CD4-positive, CD25-positive, alpha-beta regulatory T cell (primary cell): Measurements from ENCODE around the gene NAALADL2. TPM values are rescaled to one million over a fixed set of nuclear protein-coding genes. Genes with fewer than 3 reads are reported as not detected.

Experiments
- ATAC-seq, 2 donors: fragments of 150-1000 bp; cut with Tn5 transposase; one replicate each; pipeline ENCODE4 v1.10.0; 2021; ENCODE audit warnings: low read depth in 2 of 2, moderate number of reproducible peaks in 2 of 2, moderate library complexity in 1 of 2
- DNase-seq, 3 donors: peaks; one replicate each; pipeline versions ENCODE4 v3.0.0 to v3.0.0-alpha.2; 2012 to 2022; ENCODE audit warnings: mixed read lengths in 1 of 3
- H3K27ac ChIP-seq: one replicate; pipeline ENCODE4 v1.7.0; 2013; ENCODE audit warnings: mild to moderate bottlenecking, low read length; ENCODE audit not compliant: insufficient read depth, poor library complexity, severe bottlenecking
- H3K27me3 ChIP-seq: one replicate; pipeline ENCODE4 v1.7.0; 2013; ENCODE audit warnings: low read length; ENCODE audit not compliant: control insufficient read depth, insufficient read depth
- H3K36me3 ChIP-seq: one replicate; pipeline ENCODE4 v1.7.0; 2013; ENCODE audit warnings: mild to moderate bottlenecking, low read length, moderate library complexity; ENCODE audit not compliant: control insufficient read depth, insufficient read depth
- H3K4me1 ChIP-seq: 2 replicates; pipeline ENCODE4 v1.7.0; 2013; ENCODE audit warnings: mild to moderate bottlenecking, low read length; ENCODE audit not compliant: insufficient read depth, control insufficient read depth, poor library complexity, severe bottlenecking
- H3K4me3 ChIP-seq: one replicate; pipeline ENCODE4 v1.7.0; 2013; ENCODE audit warnings: low read depth, mild to moderate bottlenecking, low read length, moderate library complexity
- H3K9me3 ChIP-seq, 2 experiments: 1 replicate in 1 of 2; 2 replicates in 1 of 2; pipeline ENCODE4 v1.7.0; 2013; ENCODE audit warnings: low read length in 2 of 2, mild to moderate bottlenecking in 1 of 2, moderate library complexity in 1 of 2; ENCODE audit not compliant: control insufficient read depth in 2 of 2
- H3K27ac Mint-ChIP-seq, 3 donors: one replicate each; pipeline ENCODE4 v1.8.0; 2020 to 2022; ENCODE audit warnings: mild to moderate bottlenecking in 3 of 3, mixed read lengths in 3 of 3, moderate library complexity in 2 of 3
- H3K27me3 Mint-ChIP-seq: one replicate; pipeline ENCODE4 v1.8.0; 2022; ENCODE audit warnings: mild to moderate bottlenecking, mixed read lengths
- H3K36me3 Mint-ChIP-seq: one replicate; pipeline ENCODE4 v1.8.0; 2020; ENCODE audit warnings: mixed read lengths
- H3K4me1 Mint-ChIP-seq, 4 donors: one replicate each; pipeline ENCODE4 v1.8.0; 2020 to 2022; ENCODE audit warnings: mixed read lengths in 4 of 4, mild to moderate bottlenecking in 1 of 4
- H3K4me3 Mint-ChIP-seq, 4 donors: one replicate each; pipeline ENCODE4 v1.8.0; 2020 to 2022; ENCODE audit warnings: mild to moderate bottlenecking in 4 of 4, mixed read lengths in 4 of 4, moderate library complexity in 3 of 4
- H3K9me3 Mint-ChIP-seq, 7 donors: one replicate each; pipeline ENCODE4 v1.8.0; 2020 to 2022; ENCODE audit warnings: mixed read lengths in 7 of 7, mild to moderate bottlenecking in 3 of 7, moderate library complexity in 2 of 7
- polyA plus RNA-seq, 4 donors: library from polyadenylated mRNA; unstranded; fragments of 300-500 nt; fragmentation: Illumina TruSeq; gene quantifications; one replicate each; pipeline ENCODE4 v1.2.3, GENCODE V29; 2021
- total RNA-seq: library from RNA; stranded (reverse); gene quantifications from one replicate; pipeline ENCODE4 v1.2.3, GENCODE V29; 2022

Gene NAALADL2
- total and polyA plus RNA-seq, 5 donors from 2014 or later = not detected

DNA sequence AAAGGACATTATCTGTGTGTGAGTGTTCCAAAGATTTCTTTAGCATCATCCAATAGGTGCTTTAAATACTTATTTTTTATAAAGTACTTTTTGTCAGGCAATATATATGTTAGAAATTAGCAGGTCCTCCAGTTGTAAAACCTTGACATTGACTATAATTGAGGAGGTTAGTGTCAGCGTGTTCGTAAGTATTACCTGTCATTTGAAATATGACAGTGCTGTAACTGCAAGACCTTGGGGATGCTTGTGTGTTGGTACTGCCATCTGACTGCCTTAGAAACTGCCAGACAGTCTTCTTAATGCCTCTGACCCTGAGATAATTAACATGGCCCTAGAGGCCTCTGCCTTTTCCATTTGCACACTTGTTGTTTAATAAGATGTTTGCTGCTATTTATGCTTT is 170.7 kb downstream of the NAALADL2 start:
- ATAC-seq = no peak
- H3K4me3 ChIP-seq = no peak overlapping the region
- Mint-ChIP-seq H3K36me3 (no peaks in the 10 kb centered on the region), H3K4me3 (no peak overlapping the region), H3K4me1 (no peaks in the 10 kb centered on the region), H3K27me3 (no peaks in the 10 kb centered on the region), H3K27ac (no peak overlapping the region), H3K9me3 (peaks cover 0 to 15% (median 9%) of the 10 kb centered on the region in 7 donors)
- H3K4me1 ChIP-seq = no peaks in the 10 kb centered on the region
- H3K36me3 ChIP-seq = no peaks in the 10 kb centered on the region
- H3K9me3 ChIP-seq = peaks cover 0 to 4% of the 10 kb centered on the region in 2 experiments
- H3K27me3 ChIP-seq = no peaks in the 10 kb centered on the region
- H3K27ac ChIP-seq = no peak overlapping the region
- DNase-seq = no peak

DNA sequence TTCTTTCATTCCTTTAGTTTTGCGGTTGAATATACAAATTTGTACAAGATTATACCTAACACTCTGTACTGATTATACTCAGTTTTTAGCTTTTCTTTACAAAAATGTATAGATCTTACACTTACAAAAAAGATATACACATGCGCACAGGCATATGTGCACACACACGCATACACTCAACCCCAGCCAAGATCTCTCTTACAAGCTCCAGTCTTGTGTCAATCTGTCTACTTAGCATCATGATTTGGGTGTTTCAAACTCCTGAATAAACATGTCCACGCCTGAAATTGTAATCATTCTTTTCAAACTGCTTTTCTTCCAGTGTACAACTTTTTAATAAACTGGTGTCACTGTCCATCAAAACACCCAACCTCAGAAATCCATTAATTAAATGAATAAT is 180.7 kb downstream of the NAALADL2 start:
- Mint-ChIP-seq H3K4me1 (no peaks in the 10 kb centered on the region), H3K9me3 (peaks cover 0 to 10% (median 5%) of the 10 kb centered on the region in 7 donors)

DNA sequence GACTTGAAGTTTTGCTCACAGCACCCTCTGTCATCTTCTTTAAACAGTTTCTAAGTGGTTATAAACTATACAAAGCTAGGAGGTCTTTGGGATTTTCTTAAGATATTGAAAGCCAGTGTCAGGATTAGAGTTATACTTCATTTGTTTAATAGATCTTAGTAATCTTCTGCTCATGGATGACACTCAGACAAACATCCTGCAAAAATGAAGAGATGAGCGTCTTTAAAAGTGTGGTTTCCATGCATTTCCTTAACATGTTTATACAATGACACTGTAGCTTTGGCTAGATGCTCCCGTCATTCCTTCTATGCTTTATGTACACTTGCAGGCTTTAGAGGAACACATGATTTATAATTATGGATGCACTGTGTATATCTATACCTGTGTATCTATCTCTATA is 182.2 kb downstream of the NAALADL2 start:
- DNase-seq (no peak), ATAC-seq (no peak)
- Mint-ChIP-seq H3K4me1 (no peaks in the 10 kb centered on the region), H3K36me3 (no peaks in the 10 kb centered on the region), H3K9me3 (peaks cover 0 to 14% (median 4%) of the 10 kb centered on the region in 7 donors), H3K27ac (no peak overlapping the region), H3K27me3 (no peaks in the 10 kb centered on the region), H3K4me3 (no peak overlapping the region)
- no peaks in the 10 kb centered on the region for H3K4me1 ChIP-seq
- peaks cover 0 to 2% of the 10 kb centered on the region in 2 experiments for H3K9me3 ChIP-seq
- no peaks in the 10 kb centered on the region for H3K36me3 ChIP-seq
- H3K4me3 ChIP-seq = no peak overlapping the region
- no peak overlapping the region for H3K27ac ChIP-seq
- no peaks in the 10 kb centered on the region for H3K27me3 ChIP-seq

More for the DNA sequence above, 180.7 kb downstream of the NAALADL2 start:
- Mint-ChIP-seq H3K36me3 (no peaks in the 10 kb centered on the region), H3K27me3 (no peaks in the 10 kb centered on the region), H3K4me3 (no peak overlapping the region), H3K27ac (no peak overlapping the region)
- no peaks in the 10 kb centered on the region for H3K27me3 ChIP-seq
- ATAC-seq (no peak), DNase-seq (no peak)
- H3K27ac ChIP-seq = no peak overlapping the region
- no peaks in the 10 kb centered on the region for H3K9me3 ChIP-seq
- no peaks in the 10 kb centered on the region for H3K4me1 ChIP-seq
- H3K36me3 ChIP-seq = no peaks in the 10 kb centered on the region
- no peak overlapping the region for H3K4me3 ChIP-seq

DNA sequence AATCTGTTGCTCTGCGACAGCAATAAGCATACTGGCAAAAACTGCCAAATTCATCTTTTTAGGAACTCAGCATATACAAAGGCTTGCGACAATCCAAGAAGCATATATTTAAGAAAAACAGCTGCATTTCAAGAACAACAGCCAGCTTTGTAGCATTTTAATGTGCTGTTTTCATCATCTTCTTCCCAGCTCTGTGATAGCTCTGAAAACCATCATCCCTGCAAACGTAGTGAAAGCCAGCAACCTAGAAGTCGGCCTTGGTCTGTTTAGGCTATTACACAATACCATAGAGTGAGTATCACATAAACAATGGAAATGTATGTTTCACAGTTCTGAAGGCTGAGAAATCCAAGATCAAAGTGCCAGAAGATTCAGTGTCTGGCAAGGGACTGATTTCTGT is 187.5 kb downstream of the NAALADL2 start:
- Mint-ChIP-seq H3K9me3 (peaks cover 2 to 25% (median 5%) of the 10 kb centered on the region in 7 donors), H3K4me3 (no peak overlapping the region), H3K27ac (no peak overlapping the region), H3K36me3 (no peaks in the 10 kb centered on the region), H3K4me1 (no peaks in the 10 kb centered on the region), H3K27me3 (no peaks in the 10 kb centered on the region)
- no peak for DNase-seq
- peaks cover 0 to 2% of the 10 kb centered on the region in 2 experiments for H3K9me3 ChIP-seq
- H3K4me1 ChIP-seq = no peaks in the 10 kb centered on the region
- ATAC-seq = no peak
- H3K27ac ChIP-seq = no peak overlapping the region
- H3K27me3 ChIP-seq = no peaks in the 10 kb centered on the region
- H3K36me3 ChIP-seq = no peaks in the 10 kb centered on the region
- no peak overlapping the region for H3K4me3 ChIP-seq

DNA sequence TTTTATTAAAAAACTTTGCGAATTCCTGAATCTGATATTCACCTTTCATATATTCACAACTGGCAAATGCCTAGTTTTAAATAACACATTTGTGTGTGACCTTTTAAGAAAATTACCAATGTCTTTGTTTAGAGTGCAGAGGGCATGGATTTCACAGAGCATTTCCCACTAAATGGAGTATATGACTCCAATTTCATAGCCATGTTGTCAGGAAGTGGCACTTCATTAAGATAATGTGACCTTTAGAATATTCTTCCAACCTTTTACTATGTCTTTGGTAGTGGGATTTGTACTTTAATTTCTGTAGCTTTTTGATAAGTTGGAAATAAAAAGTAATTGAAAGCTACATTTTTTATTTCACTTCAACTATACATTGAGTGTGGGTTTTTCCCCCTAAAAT is 188.7 kb downstream of the NAALADL2 start:
- no peak for ATAC-seq
- H3K4me1 ChIP-seq = no peaks in the 10 kb centered on the region
- no peak overlapping the region for H3K4me3 Mint-ChIP-seq
- H3K9me3 ChIP-seq = peaks cover 0 to 2% of the 10 kb centered on the region in 2 experiments
- no peaks in the 10 kb centered on the region for H3K27me3 ChIP-seq
- H3K27ac ChIP-seq = no peak overlapping the region
- H3K9me3 Mint-ChIP-seq = peaks cover 2 to 34% (median 6%) of the 10 kb centered on the region in 7 donors
- no peak overlapping the region for H3K27ac Mint-ChIP-seq
- H3K4me1 Mint-ChIP-seq = no peaks in the 10 kb centered on the region
- no peak for DNase-seq
- H3K36me3 ChIP-seq = no peaks in the 10 kb centered on the region
- no peak overlapping the region for H3K4me3 ChIP-seq
- no peaks in the 10 kb centered on the region for H3K27me3 Mint-ChIP-seq
- no peaks in the 10 kb centered on the region for H3K36me3 Mint-ChIP-seq

DNA sequence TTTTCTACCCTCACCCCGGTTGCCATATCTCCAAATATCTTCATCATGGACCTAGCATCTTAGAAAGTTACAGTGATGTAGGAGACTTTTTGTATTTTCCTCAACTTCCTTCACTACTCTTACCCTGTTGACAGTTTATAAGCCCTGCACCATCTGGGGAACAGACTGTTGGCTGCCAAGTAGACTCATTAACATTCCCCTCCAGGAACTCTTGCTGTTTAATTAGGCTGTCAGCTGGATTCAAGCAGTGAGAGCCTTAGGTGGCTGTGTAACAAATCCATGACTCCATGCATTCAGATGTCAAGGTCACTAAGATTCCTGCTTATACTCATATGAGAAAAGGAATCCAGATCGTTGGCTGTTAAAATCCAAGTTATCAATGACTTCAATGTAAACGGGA is 198.3 kb downstream of the NAALADL2 start:
- ATAC-seq = no peak
- DNase-seq = no peak
- H3K9me3 ChIP-seq = peaks cover 2 to 8% of the 10 kb centered on the region in 2 experiments
- no peak overlapping the region for H3K27ac ChIP-seq
- no peaks in the 10 kb centered on the region for H3K36me3 Mint-ChIP-seq
- no peak overlapping the region for H3K4me3 ChIP-seq
- peaks cover 3 to 36% (median 12%) of the 10 kb centered on the region in 7 donors for H3K9me3 Mint-ChIP-seq
- H3K36me3 ChIP-seq = no peaks in the 10 kb centered on the region
- H3K4me1 ChIP-seq = no peaks in the 10 kb centered on the region
- H3K4me3 Mint-ChIP-seq = no peak overlapping the region
- no peaks in the 10 kb centered on the region for H3K4me1 Mint-ChIP-seq
- no peaks in the 10 kb centered on the region for H3K27me3 Mint-ChIP-seq
- no peaks in the 10 kb centered on the region for H3K27me3 ChIP-seq
- H3K27ac Mint-ChIP-seq = no peak overlapping the region

DNA sequence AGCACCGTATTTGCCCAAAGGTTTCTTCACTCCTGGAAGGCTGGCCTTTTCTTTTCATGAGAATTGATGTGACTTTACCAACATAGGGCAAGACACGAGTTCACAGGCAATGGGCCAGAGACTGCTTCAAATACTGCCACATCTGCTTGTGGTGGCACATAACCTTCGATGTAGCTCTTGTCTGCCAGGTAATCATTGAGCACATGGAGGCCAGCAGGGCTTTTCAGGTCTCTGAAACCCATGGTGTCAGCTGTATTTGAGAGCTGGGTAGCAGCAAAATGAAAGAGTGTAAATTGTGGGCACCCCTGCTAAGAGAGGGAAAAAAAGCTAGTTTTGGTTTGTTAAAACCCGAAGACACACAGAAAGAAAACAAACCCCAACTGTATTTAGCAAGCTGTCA is 200.7 kb downstream of the NAALADL2 start:
- Mint-ChIP-seq H3K27me3 (no peaks in the 10 kb centered on the region), H3K4me1 (no peaks in the 10 kb centered on the region), H3K4me3 (no peak overlapping the region), H3K27ac (no peak overlapping the region), H3K9me3 (peaks cover 2 to 30% (median 10%) of the 10 kb centered on the region in 7 donors), H3K36me3 (no peaks in the 10 kb centered on the region)
- Histone ChIP-seq H3K4me3 (no peak overlapping the region), H3K27ac (no peak overlapping the region), H3K9me3 (peaks cover 2 to 8% of the 10 kb centered on the region in 2 experiments), H3K36me3 (no peaks in the 10 kb centered on the region), H3K4me1 (no peaks in the 10 kb centered on the region), H3K27me3 (no peaks in the 10 kb centered on the region)
- DNase-seq (no peak), ATAC-seq (no peak)

DNA sequence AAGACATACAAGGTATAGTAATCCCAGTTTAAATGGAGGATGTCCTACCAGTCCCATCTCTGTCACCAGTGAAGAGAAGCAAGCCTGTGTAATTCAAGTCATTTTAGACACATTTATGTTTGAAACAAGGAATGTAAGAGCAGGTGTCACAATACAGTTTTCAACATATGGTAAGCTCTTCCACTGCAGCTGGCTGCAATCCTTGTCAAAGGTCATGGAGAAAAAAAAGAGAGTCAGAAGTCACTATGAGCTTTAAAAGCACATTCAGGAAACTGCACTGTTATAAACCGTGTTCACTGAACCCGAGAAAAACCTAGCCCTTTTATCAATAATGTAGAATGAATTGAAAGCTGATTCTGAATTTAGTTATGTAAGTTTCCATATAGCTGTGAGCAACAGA is 206.4 kb downstream of the NAALADL2 start:
- ATAC-seq (no peak), DNase-seq (no peak)
- Mint-ChIP-seq H3K4me3 (no peak overlapping the region), H3K4me1 (no peaks in the 10 kb centered on the region), H3K27me3 (no peaks in the 10 kb centered on the region), H3K36me3 (no peaks in the 10 kb centered on the region), H3K9me3 (peaks cover 1 to 17% (median 3%) of the 10 kb centered on the region in 7 donors), H3K27ac (no peak overlapping the region)
- no peaks in the 10 kb centered on the region for H3K27me3 ChIP-seq
- no peak overlapping the region for H3K27ac ChIP-seq
- H3K4me3 ChIP-seq = no peak overlapping the region
- no peaks in the 10 kb centered on the region for H3K36me3 ChIP-seq
- no peaks in the 10 kb centered on the region for H3K9me3 ChIP-seq
- no peaks in the 10 kb centered on the region for H3K4me1 ChIP-seq
